PC-3 (cell line): ENCODE measurements around the gene UHRF1. TPM values are rescaled to one million over a fixed set of nuclear protein-coding genes. Genes with fewer than 3 reads are reported as not detected.
"Not testable (repeated sequence)": the region's sequence is repeated elsewhere in the genome, so short reads cannot be mapped to it uniquely, and the experiment has no call there.

ENCODE experiments used
- ATAC-seq: fragments of 200-7000 bp; cut with Tn5 transposase; 2 replicates; pipeline ENCODE4 v1.9.1; 2020; ENCODE audit warnings: mild to moderate bottlenecking, moderate library complexity
- BruUV-seq: library from RNA; stranded (reverse); fragments of 400-500 nt; replicated peaks from 2 replicates; lab custom pipeline; 2021; lab: Mats Ljungman, UMichigan
- CTCF ChIA-PET: fragments of 300-600 bp; sonication (Branson Sonifier 250); formaldehyde crosslinking; loops from one replicate; lab custom pipeline; 2022; ENCODE audit warnings: antibody characterized with exemption; lab: Charles Lee
- POLR2A ChIA-PET: fragments of 300-600 bp; sonication (Branson Sonifier 250); formaldehyde crosslinking; loops from one replicate; lab custom pipeline; 2022; ENCODE audit warnings: antibody characterized with exemption; ENCODE audit not compliant: unreplicated experiment; lab: Charles Lee
- DNase-seq: peaks from one replicate; pipeline ENCODE4 v3.0.0-alpha.2; 2015
- H2AFZ ChIP-seq: fragments of 300-600 bp; sonication (generic); 2 replicates; pipeline ENCODE4 v1.6.0; 2016; ENCODE audit warnings: antibody characterized with exemption, low read length
- H3F3A ChIP-seq: fragments of 300-600 bp; sonication (generic); one replicate; pipeline ENCODE4 v1.6.0; 2017; ENCODE audit warnings: antibody characterized with exemption, low read length, control low read depth, mild to moderate bottlenecking; ENCODE audit not compliant: unreplicated experiment
- H3K27ac ChIP-seq: fragments of 300-600 bp; sonication (generic); 2 replicates; pipeline ENCODE4 v1.5.1; 2016; ENCODE audit warnings: mild to moderate bottlenecking, low read length
- H3K27me3 ChIP-seq: fragments of 300-600 bp; sonication (generic); 2 replicates; pipeline ENCODE4 v1.6.1; 2016; ENCODE audit warnings: low read length, mixed read lengths
- H3K36me3 ChIP-seq: fragments of 300-600 bp; sonication (generic); 2 replicates; pipeline ENCODE4 v1.6.1; 2016; ENCODE audit warnings: low read depth, mixed run types, low read length, mixed read lengths
- H3K4me1 ChIP-seq: fragments of 300-600 bp; sonication (generic); 2 replicates; pipeline ENCODE4 v1.5.1; 2016; ENCODE audit warnings: low read length; ENCODE audit not compliant: insufficient read depth
- H3K4me2 ChIP-seq: fragments of 300-600 bp; sonication (generic); 2 replicates; pipeline ENCODE4 v1.6.0; 2016; ENCODE audit warnings: low read length
- H3K4me3 ChIP-seq: fragments of 300-600 bp; sonication (generic); 2 replicates; pipeline ENCODE4 v1.5.1; 2016; ENCODE audit warnings: mild to moderate bottlenecking, low read length, mixed read lengths
- H3K79me2 ChIP-seq: fragments of 300-600 bp; sonication (generic); 2 replicates; pipeline ENCODE4 v1.6.1; 2017; ENCODE audit warnings: low read length, mixed read lengths
- H3K9ac ChIP-seq: fragments of 300-600 bp; sonication (generic); 2 replicates; pipeline ENCODE4 v1.6.0; 2016; ENCODE audit warnings: mild to moderate bottlenecking, low read length
- H3K9me2 ChIP-seq: fragments of 300-600 bp; sonication (generic); replicated peaks from 2 replicates; pipeline ENCODE4 v1.6.1; 2016; ENCODE audit warnings: mixed run types, low read length, mixed read lengths
- H3K9me3 ChIP-seq: fragments of 300-600 bp; sonication (generic); 2 replicates; pipeline ENCODE4 v1.6.1; 2016; ENCODE audit warnings: low read length, mixed read lengths
- H4K20me1 ChIP-seq: fragments of 300-600 bp; sonication (generic); 2 replicates; pipeline ENCODE4 v1.6.1; 2016; ENCODE audit warnings: low read length, mixed read lengths
- CTCF ChIP-seq: fragments of 300-600 bp; sonication (generic); conservative IDR thresholded peaks from 2 replicates; pipeline ENCODE4 v1.5.1; 2017; ENCODE audit warnings: antibody characterized with exemption, low read depth, mild to moderate bottlenecking, low read length
- EZH2 ChIP-seq: fragments of 300-600 bp; sonication (generic); IDR thresholded peaks from one replicate; pipeline ENCODE4 v1.6.1; 2017; ENCODE audit warnings: antibody characterized with exemption, mild to moderate bottlenecking, low read length; ENCODE audit not compliant: unreplicated experiment
- EZH2phosphoT487 ChIP-seq: fragments of 300-600 bp; sonication (generic); IDR thresholded peaks from 2 replicates; pipeline ENCODE4 v1.6.1; 2018; ENCODE audit warnings: mild to moderate bottlenecking, antibody characterized with exemption, low read length, borderline replicate concordance
- intact Hi-C: fragments of 100-400 bp; cut with micrococcal nuclease; formaldehyde crosslinking; loops from 2 replicates; pipeline ENCODE4 v1.9.0; 2023
- total RNA-seq: library from RNA; depleted of rRNA; stranded (reverse); fragments of >200 nt; gene quantifications from 2 replicates; pipeline ENCODE4 v1.2.3, GENCODE V29; 2014

Gene UHRF1
- total RNA-seq, 1 experiment from 2014 or later: 163 TPM

DNA sequence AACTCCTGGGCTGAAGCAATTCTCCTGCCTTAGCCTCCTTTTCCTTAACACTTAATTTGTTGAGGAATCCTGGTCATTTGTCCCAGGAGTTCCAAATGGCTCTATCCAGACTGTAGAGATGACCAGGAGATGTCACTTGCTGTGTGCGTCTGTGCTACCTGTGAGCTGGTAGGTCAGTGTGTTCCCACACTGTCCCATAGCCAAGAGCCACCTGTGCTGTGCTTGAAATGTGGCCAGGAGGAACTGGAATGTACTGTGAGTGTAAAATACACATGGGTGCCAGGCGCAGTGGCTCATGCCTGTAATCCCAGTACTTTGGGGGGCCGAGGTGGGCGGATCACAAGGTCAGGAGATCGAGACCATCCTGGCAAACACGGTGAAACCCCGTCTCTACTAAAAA, 30.2 kb downstream of the UHRF1 start:
- TF ChIP-seq EZH2 (no peak), EZH2phosphoT487 (no peak), CTCF (no peak)
- intact Hi-C loops: no loop called here
- no peaks in the 10 kb centered on the region for H3F3A ChIP-seq
- no peak overlapping the region for H2AFZ ChIP-seq
- H3K79me2 ChIP-seq: peaks cover 64% of the 10 kb centered on the region
- no peak overlapping the region for H3K4me2 ChIP-seq
- POLR2A ChIA-PET: no interaction called here
- peaks cover 34% of the 10 kb centered on the region for H4K20me1 ChIP-seq
- ATAC-seq: no peak
- H3K27ac ChIP-seq: no peak overlapping the region
- H3K36me3 ChIP-seq: peaks cover 64% of the 10 kb centered on the region
- no peaks in the 10 kb centered on the region for H3K9me2 ChIP-seq
- no peak for DNase-seq
- BruUV-seq: no TSS peak
- no peaks in the 10 kb centered on the region for H3K27me3 ChIP-seq
- no peaks in the 10 kb centered on the region for H3K9me3 ChIP-seq
- H3K4me1 ChIP-seq: no peaks in the 10 kb centered on the region
- CTCF ChIA-PET: no interaction called here
- no peak overlapping the region for H3K9ac ChIP-seq
- H3K4me3 ChIP-seq: no peak overlapping the region

DNA sequence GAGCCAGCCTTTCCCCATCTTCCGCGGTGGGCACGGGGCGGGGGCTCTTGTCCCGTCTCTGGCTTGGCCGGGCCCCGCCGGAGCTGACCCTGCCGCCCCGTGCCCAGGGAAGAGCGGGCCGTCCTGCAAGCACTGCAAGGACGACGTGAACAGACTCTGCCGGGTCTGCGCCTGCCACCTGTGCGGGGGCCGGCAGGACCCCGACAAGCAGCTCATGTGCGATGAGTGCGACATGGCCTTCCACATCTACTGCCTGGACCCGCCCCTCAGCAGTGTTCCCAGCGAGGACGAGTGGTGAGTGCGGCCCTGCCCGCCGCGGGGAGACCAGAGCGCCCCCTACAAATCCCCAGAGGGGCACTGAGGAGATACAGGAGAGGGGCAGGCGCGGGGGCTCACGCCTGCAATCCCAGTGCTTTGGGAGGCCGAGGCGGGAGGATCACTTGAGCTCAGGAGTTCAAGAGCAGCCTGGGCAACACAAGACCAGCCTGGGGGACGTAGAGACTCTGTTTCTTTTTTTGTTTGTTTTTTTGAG, 32.4 kb downstream of the UHRF1 start:
- DNase-seq, POLR2A ChIA-PET, H3K4me2 ChIP-seq, H3F3A ChIP-seq, intact Hi-C loops, H3K9me2 ChIP-seq, H3K4me3 ChIP-seq, H3K27me3 ChIP-seq, H3K4me1 ChIP-seq, H3K9ac ChIP-seq, BruUV-seq, H2AFZ ChIP-seq, CTCF ChIA-PET, H3K9me3 ChIP-seq, ATAC-seq, H3K27ac ChIP-seq: not testable (repeated sequence)
- H4K20me1 ChIP-seq: peaks cover 16% of the 10 kb centered on the region; the same call in 1 of the 2 replicates
- peaks cover 42% of the 10 kb centered on the region for H3K79me2 ChIP-seq
- H3K36me3 ChIP-seq: peaks cover 59% of the 10 kb centered on the region

- BruUV-seq, ATAC-seq, CTCF ChIA-PET: not testable (repeated sequence)
Observed at GRCh38 chr19:4950650-4951049, 41.3 kb downstream of the UHRF1 start.

DNA sequence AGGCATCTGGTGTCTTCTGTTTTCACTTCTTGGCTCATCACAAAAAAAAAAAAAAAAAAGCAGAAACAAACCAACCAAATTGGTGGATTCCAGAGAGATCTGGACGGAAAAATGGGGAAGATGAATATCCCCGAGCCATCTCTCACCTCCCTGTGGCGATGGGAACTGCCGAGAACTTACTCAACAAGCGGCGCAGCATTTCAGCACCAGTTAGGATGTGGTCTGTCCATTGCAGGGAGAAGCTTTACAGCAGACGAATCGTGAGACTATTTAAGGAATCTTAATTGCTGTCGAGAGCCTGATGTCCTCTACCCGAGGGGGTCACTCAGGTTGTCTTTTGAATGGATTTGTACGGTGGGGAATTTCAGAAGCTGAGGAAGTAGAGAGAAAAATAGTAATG, 42.4 kb downstream of the UHRF1 start:
- TF ChIP-seq EZH2 (no peak), EZH2phosphoT487 (no peak), CTCF (no peak)
- H3K4me3 ChIP-seq: no peak overlapping the region
- no TSS peak for BruUV-seq
- H3K9me3 ChIP-seq: no peaks in the 10 kb centered on the region
- no peak overlapping the region for H3K9ac ChIP-seq
- H4K20me1 ChIP-seq: peaks cover 10% of the 10 kb centered on the region; the same call in 1 of the 2 replicates
- no peak overlapping the region for H2AFZ ChIP-seq
- POLR2A ChIA-PET: no interaction called here
- H3F3A ChIP-seq: no peaks in the 10 kb centered on the region
- no peak overlapping the region for H3K27ac ChIP-seq
- ATAC-seq (no peak), DNase-seq (no peak)
- intact Hi-C loops: no loop called here
- H3K79me2 ChIP-seq: 0 out of 2 replicates have a peak, but pooled peaks cover 8% of the 10 kb centered on the region
- H3K4me2 ChIP-seq: no peak overlapping the region
- CTCF ChIA-PET: no interaction called here
- H3K4me1 ChIP-seq: no peaks in the 10 kb centered on the region
- H3K36me3 ChIP-seq: peaks cover 63% of the 10 kb centered on the region
- no peaks in the 10 kb centered on the region for H3K27me3 ChIP-seq
- H3K9me2 ChIP-seq: no peaks in the 10 kb centered on the region

More at GRCh38 chr19:4950650-4951049, 41.3 kb downstream of the UHRF1 start:
- H3K27me3 ChIP-seq, H2AFZ ChIP-seq, intact Hi-C loops, DNase-seq, H3K9ac ChIP-seq, H3K4me1 ChIP-seq, H3K4me2 ChIP-seq, H4K20me1 ChIP-seq, H3K9me3 ChIP-seq, H3K79me2 ChIP-seq, POLR2A ChIA-PET, H3K27ac ChIP-seq, H3K9me2 ChIP-seq, H3F3A ChIP-seq, H3K4me3 ChIP-seq: not testable (repeated sequence)
- peaks cover 64% of the 10 kb centered on the region for H3K36me3 ChIP-seq
